Measurements from ENCODE around the gene ASB13. TPM values are rescaled to one million over a fixed set of nuclear protein-coding genes. Genes with fewer than 3 reads are reported as not detected.

Gene ASB13
- total and polyA plus RNA-seq, 7 donors: 13.2 to 52.0 (median 23.5) TPM

DNA sequence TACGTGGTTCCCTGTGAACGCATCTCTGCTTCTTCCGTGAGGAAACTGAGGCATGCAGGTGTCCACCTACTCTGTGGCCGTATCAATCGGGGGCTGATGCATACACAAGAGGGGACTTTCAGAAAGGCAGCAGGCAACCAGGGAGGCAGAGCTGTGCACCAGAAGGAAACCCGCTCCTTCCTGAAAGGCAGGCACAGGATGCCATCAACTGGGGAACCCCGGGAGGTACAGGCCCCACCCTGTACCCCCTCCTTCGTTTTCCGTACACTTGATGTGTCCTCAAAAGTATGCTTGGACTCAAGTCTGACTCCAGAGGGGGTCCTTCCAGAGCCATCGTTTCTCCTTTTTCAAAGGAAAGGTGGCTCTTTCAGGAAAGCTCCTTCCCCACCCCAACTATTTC lies 59.5 kb downstream of the ASB13 start:
- no peak overlapping the region for H3K4me3 ChIP-seq
- H3K27ac ChIP-seq: no peak overlapping the region
- WGBS, 2 donors: 64 to 78% methylated on average over 10 of the region's 10 CpGs
- TF ChIP-seq EP300 (IDR thresholded peaks at IDR 0.05) (no peak), POLR2A (IDR thresholded peaks at IDR 0.05) (no peak), POLR2AphosphoS5 (IDR thresholded peaks at IDR 0.05) (no peak)
- TF ChIP-seq, protein P1, sequence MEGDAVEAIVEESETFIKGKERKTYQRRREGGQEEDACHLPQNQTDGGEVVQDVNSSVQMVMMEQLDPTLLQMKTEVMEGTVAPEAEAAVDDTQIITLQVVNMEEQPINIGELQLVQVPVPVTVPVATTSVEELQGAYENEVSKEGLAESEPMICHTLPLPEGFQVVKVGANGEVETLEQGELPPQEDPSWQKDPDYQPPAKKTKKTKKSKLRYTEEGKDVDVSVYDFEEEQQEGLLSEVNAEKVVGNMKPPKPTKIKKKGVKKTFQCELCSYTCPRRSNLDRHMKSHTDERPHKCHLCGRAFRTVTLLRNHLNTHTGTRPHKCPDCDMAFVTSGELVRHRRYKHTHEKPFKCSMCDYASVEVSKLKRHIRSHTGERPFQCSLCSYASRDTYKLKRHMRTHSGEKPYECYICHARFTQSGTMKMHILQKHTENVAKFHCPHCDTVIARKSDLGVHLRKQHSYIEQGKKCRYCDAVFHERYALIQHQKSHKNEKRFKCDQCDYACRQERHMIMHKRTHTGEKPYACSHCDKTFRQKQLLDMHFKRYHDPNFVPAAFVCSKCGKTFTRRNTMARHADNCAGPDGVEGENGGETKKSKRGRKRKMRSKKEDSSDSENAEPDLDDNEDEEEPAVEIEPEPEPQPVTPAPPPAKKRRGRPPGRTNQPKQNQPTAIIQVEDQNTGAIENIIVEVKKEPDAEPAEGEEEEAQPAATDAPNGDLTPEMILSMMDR (IDR thresholded peaks at IDR 0.05): no peak
- no peaks in the 10 kb centered on the region for H3K4me1 ChIP-seq
- H3K9me3 ChIP-seq: no peaks in the 10 kb centered on the region
- intact Hi-C loops (cut with DNase I): no loop called here
- no peaks in the 10 kb centered on the region for H3K27me3 ChIP-seq
- no peaks in the 10 kb centered on the region for H3K36me3 ChIP-seq
- DNase-seq: no peak

DNA sequence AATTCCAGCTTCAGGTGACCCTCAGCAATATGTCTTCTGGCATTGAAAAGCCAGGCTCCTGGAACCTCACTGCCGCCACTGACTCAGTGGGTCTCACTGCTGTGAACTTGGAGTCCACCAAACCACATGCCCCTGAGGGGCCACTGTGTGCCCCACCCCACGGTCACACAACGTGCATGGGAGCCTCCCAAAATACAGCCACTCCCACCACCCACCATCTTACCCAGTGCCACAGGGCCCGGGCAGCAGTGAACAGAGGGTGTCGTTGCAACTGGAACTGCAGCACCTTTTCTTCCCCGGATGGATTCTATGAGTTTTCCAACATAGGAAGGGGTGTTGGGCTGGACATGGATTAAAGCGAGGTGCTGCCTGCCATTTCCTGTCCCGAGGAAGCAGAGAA lies 60.1 kb downstream of the ASB13 start:
- no peaks in the 10 kb centered on the region for H3K4me1 ChIP-seq
- TF ChIP-seq EP300 (IDR thresholded peaks at IDR 0.05) (no peak), POLR2AphosphoS5 (IDR thresholded peaks at IDR 0.05) (no peak), POLR2A (IDR thresholded peaks at IDR 0.05) (no peak)
- TF ChIP-seq, protein P1 (IDR thresholded peaks at IDR 0.05): no peak
- intact Hi-C loops (cut with DNase I): no loop called here
- no peaks in the 10 kb centered on the region for H3K36me3 ChIP-seq
- H3K9me3 ChIP-seq: no peaks in the 10 kb centered on the region
- H3K27ac ChIP-seq: no peak overlapping the region
- no peak overlapping the region for H3K4me3 ChIP-seq
- 90% methylated on average over 8 of the region's 8 CpGs for WGBS, 2 donors
- DNase-seq: no peak
- no peaks in the 10 kb centered on the region for H3K27me3 ChIP-seq

DNA sequence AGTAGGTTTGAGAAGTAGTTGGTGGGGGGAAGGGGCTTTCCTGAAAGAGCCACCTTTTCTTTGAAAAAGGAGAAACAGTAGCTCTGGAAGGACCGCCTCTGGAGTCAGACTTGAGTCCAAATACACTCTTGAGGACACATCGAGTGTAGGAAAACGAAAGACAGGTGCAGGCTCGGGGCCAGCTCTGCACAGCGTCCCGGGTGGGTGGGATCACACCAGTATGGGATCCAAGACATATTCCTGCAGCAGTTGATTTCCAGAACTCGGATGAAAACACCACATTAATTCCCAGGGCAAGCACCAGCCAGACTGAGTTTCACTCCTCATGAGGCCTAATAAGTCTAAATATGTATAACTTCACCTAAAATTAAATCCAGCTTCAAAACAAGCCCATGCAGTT lies 61.4 kb downstream of the ASB13 start:
- H3K4me1 ChIP-seq: no peaks in the 10 kb centered on the region
- H3K27ac ChIP-seq: no peak overlapping the region
- 88 to 92% methylated on average over 7 of the region's 7 CpGs for WGBS, 2 donors
- H3K36me3 ChIP-seq: no peaks in the 10 kb centered on the region
- H3K4me3 ChIP-seq: no peak overlapping the region
- intact Hi-C loops (cut with DNase I): no loop called here
- H3K9me3 ChIP-seq: no peaks in the 10 kb centered on the region
- no peak for TF ChIP-seq POLR2A (IDR thresholded peaks at IDR 0.05)
- TF ChIP-seq POLR2AphosphoS5 (IDR thresholded peaks at IDR 0.05): no peak
- TF ChIP-seq, protein P1 (IDR thresholded peaks at IDR 0.05): no peak
- no peak for TF ChIP-seq EP300 (IDR thresholded peaks at IDR 0.05)
- no peaks in the 10 kb centered on the region for H3K27me3 ChIP-seq
- DNase-seq: no peak

DNA sequence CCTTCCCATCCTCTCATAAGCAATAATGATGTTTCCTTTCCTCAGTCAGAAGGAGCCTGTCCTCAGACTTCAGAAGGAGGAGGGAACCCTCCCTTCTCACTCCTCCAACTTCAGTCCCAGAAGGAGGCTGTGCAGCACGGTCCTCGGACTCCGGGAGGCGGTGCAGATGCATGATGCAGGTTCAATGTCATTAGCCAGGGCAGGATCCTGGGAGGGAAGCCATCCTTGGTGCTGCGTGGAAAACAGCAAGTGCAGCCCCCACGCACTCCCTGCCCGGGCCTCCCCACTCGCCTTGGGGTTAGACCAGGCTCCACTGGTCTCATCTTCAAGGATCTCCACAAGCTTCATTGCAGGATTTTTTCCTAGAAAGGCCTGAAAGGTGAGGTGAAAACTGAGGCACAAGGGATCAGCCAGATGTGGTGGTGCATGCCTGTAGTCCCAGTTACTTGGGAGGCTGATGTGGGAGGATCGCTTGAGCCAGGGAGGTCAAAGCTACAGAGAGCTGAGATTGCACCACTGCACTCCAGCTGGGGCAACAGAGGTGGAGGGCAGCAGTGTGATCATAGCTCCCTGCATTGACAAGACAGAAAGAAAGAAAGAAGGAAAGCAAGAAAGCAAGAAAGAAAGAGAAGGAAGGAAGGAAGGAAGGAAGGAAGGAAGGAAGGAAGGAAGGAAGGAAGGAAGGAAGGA lies 62.0 kb downstream of the ASB13 start:
- no peaks in the 10 kb centered on the region for H3K36me3 ChIP-seq
- no peak overlapping the region for H3K4me3 ChIP-seq
- intact Hi-C loops (cut with DNase I): no loop called here
- WGBS, 2 donors: 97 to 98% methylated on average over 9 of the region's 9 CpGs
- no peaks in the 10 kb centered on the region for H3K4me1 ChIP-seq
- DNase-seq: no peak
- H3K27me3 ChIP-seq: no peaks in the 10 kb centered on the region
- H3K27ac ChIP-seq: no peak overlapping the region
- H3K9me3 ChIP-seq: no peaks in the 10 kb centered on the region
- TF ChIP-seq POLR2AphosphoS5 (IDR thresholded peaks at IDR 0.05): no peak

DNA sequence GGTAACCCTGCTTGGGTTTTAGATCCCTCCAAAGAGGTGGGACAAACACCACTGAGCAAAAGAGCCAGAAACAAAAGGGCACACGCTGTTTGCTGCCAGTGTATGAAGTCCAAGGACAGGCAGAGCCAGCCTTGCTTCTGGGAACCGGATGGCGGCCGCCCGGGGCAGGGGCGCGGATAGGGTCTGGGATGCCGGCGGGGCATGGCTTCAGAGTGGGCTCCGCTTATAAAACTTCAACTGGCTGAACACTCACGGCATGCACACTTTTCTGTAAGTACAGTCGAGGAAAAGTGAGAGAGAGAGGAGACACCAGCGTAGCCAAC lies 62.6 kb downstream of the ASB13 start:
- Histone ChIP-seq H3K9me3 (no peaks in the 10 kb centered on the region), H3K4me1 (no peaks in the 10 kb centered on the region), H3K4me3 (no peak overlapping the region), H3K27ac (no peak overlapping the region), H3K27me3 (no peaks in the 10 kb centered on the region), H3K36me3 (no peaks in the 10 kb centered on the region)
- intact Hi-C loops (cut with DNase I): no loop called here
- 79 to 89% methylated on average over 13 of the region's 13 CpGs for WGBS, 2 donors
- no peak for DNase-seq
- TF ChIP-seq POLR2AphosphoS5 (IDR thresholded peaks at IDR 0.05): no peak
- TF ChIP-seq, protein P1 (IDR thresholded peaks at IDR 0.05): no peak
- TF ChIP-seq POLR2A (IDR thresholded peaks at IDR 0.05): no peak
- no peak for TF ChIP-seq EP300 (IDR thresholded peaks at IDR 0.05)

Data from sigmoid colon (tissue), 7 donors.